ENCODE data around the gene TMEM30B.

DNA sequence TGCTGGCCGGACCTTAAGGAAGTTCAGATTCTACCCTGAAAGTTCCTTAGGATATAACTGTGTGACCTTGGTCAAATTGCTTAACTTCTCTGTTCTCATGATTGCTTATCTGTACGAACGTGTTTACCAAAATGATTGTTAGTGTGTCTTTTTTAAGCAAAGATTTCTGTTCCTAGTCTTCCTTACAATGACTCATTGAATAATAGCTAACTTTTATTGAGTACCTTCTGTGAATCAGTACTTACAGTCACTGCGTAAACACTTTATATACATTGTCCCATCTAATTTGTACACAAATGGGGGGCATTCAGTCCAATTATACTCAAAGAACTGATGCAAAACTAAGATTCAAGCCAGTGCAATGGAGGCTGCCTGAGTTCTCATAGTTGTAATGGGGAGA, 4.2 kb upstream of the TMEM30B start:
- TF ChIP-seq CTCF (IDR thresholded peaks at IDR 0.05; ENCODE audit: low read depth, low read length) (no peak), EZH2phosphoT487 (IDR thresholded peaks at IDR 0.05; ENCODE audit: low read depth) (no peak)

Measured in OCI-LY3 (cell line).